Forelimb muscle (tissue), 1 donor: Measurements from ENCODE around the gene ALDH7A1. TPM values are rescaled to one million over a fixed set of nuclear protein-coding genes. Genes with fewer than 3 reads are reported as not detected.
"Not testable (repeated sequence)": the region's sequence is repeated elsewhere in the genome, so short reads cannot be mapped to it uniquely, and the experiment has no call there.

Experiments
- DNase-seq: peaks from one replicate; pipeline ENCODE4 v3.0.0-alpha.2; 2013; ENCODE audit warnings: low read depth
- polyA plus RNA-seq: library from polyadenylated mRNA; unstranded; fragments of 120-200 nt; gene quantifications from one replicate; pipeline ENCODE4 v1.2.1, GENCODE V29; 2013; ENCODE audit not compliant: insufficient read length

ALDH7A1 gene
- polyA plus RNA-seq, 1 donor = 48.5 TPM

DNA sequence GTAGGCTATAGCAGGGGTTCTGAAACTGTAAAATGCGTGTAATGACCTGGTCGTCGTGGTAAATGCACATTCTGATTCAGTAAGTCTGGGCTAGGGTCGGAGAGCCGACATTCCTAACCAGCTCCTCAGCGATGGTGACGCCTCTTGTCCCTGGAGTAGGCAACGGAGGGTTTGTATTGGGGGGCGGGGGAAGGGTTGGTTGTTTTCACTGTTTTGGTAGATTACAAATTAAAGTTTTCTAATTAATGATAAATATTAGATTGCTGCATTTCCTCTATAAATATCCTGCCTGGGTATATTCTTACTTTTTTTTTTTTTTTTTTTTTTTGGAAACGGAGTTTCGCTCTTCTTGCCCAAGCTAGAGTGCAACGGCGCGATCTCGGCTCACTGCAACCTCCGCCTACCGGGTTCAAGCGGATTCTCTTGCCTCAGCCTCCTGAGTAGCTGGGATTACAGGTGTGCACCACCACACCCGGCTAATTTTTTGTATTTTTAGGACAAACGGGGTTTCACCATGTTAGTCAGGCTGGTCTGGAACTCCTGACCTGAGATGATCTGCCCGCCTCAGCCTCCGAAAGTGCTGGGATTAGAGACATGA, 566 bp upstream of the ALDH7A1 start:
- DNase-seq = no peak

DNA sequence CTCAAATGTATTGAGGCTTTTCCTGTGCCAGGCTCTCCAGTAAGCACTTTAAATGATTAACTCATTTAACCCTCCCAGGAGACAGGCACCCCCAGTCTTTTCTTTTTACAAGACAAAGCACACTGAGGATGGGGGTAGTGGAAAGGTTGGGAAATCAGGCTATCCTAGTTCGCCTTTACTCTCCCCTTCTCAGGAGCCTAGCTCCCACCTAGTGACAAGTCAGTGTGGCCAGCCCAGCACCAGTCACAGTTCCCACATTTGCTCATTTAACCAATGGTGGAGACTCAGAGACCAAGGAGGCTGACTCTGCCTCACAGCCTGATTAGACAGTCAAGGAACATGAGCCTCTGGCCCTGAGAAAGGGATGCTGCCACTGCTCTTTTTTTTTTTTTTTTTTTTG, 3.5 kb downstream of the ALDH7A1 start:
- no peak for DNase-seq

DNA sequence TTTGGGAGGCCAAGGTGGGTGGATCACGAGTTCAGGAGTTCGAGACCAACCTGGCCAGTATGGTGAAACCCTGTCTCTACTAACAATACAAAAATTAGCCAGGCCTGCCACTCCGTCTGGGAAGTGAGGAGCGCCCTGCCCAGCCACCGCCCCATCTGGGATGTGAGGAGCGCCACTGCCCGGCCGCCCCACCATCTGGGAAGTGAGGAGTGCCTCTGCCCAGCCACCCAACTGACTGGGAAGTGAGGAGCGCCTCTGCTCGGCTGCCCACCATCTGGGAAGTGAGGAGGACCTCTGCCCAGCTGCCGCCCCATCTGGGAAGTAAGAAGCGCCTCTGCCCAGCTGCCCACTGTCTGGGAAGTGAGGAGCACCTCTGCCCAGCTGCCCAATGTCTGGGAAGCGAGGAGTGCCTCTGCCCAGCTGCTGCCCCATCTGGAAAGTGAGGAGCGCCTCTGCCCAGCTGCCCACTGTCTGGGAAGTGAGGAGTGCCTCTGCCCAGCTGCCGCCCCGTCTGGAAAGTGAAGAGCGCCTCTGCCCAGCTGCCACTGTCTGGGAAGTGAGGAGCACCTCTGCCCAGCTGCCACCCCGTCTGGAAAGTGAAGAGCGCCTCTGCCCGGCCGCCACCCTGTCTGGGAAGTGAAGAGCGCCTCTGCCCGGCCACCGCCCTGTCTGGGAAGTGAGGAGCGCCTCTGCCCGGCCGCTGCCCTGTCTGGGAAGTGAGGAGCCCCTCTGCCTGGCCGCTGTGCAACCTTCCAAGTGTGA, 5.3 kb downstream of the ALDH7A1 start:
- no peak for DNase-seq

DNA sequence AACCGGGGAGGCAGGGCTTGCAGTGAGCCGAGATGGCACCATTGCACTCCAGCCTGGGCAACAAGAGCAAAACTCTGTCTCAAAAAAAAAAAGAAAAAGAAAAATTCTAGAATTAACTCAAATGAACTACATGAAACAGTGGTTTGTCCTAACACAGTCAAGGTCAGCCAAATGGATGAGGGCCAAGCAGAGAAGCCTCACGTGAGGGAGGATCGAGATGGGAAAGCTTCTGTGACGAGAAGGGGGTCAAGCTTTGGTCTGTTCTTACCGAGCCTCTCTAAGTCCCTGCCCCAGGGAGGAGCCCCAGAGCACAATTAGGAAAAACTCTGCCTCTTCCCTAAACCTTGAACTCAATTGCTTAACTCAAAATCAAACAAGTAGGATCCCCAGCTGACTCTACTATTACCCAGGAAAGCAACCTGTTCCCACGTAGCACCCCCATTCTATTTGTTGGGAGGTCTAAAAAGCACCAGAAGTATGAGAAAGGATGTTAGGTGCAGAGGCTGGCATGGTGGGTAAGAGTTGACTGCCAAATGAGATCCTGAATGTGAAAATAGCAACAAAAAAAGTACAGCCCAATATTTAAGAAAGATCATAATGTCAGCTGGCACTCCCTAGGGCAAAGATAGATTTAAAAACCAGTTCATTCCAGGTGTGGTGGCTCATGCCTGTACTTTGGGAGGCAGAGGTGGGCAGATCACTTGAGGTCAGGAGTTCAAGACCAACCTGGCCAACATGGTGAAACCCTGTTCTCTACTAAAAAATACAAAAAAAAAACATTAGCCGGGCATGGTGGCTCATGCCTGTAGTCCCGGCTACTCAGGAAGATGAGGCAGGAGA, 7.2 kb downstream of the ALDH7A1 start:
- no peak for DNase-seq

DNA sequence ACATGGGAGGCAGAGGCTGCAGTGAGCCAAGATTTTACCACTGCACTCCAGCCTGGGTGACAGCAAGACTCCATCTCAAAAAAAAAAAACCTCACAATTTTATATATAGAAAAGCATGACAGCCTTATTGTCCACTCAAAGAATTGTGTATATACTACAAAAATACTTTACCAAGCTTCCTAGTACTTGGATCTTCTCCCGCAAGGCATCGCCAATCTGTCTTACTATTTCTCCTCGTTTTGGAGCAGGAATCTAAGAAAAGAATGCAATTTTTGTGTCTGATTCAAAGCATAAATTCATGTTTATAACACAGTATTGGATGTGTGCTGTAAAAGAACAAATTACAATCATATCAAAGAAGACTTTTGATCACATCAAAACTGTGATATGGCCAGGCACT, 11.3 kb downstream of the ALDH7A1 start:
- DNase-seq = no peak

DNA sequence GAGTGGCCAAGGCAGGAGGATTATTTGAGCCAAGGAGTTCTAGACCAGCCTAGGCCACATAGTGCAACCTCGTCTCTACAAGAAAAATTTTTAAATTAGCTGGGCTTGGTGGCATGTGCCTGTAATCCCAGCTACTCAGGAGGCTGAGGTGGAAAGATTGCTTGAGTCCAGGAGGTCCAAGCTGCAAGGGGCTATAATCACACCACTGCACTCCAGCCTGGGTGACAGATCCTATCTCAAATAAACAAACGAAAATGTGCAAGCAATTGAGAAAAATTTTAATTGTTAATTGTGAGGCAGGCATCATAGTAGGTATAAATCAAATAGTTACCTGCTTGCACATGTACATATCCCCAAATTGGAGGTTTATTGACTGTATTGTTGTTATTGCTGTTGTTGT, 15.3 kb downstream of the ALDH7A1 start:
- no peak for DNase-seq

DNA sequence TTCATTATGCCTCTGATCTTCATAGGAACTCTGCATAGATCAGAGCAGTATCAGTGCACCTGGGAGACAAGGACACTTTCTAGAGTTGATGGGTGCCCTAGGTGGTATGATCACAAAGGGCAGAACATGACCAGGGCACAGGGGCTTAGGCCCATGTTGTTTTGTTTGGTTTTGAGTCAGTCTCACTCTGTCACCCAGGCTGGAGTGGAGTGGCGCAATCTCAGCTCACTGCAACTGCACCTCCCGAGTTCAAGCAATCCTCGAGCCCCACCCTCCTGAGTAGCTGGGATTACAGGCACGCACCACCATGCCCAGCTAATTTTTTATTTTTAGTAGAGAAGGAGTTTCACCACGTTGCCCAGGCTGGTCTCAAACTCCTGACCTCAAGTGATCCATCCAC, 17.6 kb downstream of the ALDH7A1 start:
- no peak for DNase-seq

DNA sequence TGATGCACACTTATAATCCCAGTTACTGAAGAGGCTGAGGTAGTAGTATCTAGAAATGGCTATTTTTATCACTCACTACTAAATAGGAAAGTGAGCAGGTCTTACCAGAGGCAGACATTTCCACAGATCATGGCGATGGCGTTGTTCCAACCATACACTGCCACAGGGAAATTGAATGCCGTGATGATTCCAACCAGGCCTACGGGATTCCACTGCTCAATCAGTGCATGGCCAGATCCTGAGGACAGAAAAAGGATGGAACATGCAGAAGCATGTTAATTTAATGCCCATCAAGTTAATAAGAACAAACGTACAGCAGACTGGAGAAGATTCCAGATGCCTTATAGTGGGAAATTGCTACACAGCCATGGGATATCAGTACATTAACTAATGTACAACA, 18.0 kb downstream of the ALDH7A1 start:
- no peak for DNase-seq

DNA sequence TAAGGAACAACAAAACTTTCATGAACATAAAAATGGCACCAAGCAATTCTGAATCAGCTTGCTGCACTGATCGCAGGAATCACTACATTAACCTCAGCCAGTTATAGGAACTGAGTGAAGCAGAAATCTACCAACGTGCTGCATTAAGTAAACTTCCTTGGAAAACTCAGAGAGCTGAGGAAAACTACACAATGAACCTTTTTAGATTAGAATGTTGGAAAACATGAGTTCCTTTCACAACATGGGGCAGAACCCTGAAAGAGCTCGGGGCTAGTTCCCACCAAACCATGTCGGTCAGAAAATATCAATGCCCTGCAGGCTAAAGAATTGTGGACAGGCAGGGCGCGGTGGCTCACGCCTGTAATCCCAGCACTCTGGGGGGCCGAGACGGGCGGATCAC, 19.4 kb downstream of the ALDH7A1 start:
- DNase-seq = no peak

DNA sequence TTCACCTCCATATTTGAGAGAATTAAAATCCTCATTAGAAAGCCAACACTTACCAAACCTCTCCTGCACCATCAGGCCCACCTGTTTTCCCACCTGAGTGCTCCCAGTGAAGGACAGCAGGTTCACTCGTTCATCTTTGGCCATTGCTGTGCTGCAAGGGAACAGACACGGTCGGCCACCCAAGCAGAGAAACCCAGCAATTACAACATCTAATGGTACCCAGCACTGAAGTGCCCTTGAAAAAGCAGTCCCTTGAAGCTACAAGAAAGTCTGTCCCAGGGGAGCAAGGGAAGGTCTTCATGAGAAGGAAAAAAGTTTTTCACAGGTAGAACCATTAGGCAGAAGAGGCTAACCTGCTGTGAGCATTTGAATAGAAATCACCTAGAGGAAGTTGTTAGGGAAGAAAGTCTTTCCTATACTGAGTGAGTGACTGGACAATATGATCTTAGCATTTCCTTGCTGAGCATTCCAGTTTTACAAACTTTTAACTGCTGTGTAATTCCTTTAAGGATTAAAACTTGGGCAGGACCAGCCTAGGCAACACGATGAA, 26.7 kb downstream of the ALDH7A1 start:
- DNase-seq = no peak

DNA sequence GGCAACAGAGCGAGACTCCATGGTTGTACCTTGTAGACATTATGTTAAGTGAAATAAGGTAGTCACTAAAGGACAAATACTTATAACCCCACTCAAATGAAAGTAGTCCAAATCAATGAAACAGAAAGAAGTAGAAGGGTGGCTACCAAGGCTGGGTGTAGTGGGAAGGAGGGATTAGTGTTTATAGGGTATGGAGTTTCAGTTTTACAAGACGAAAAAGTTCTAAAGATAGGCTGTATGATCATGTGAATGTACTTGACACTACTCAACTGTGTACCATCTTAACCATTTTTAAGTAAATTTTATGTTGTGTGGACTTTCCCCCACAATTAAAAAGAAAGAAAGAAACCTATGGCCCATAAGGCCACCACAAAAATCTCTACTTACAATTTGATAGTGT, 32.2 kb downstream of the ALDH7A1 start:
- no peak for DNase-seq

DNA sequence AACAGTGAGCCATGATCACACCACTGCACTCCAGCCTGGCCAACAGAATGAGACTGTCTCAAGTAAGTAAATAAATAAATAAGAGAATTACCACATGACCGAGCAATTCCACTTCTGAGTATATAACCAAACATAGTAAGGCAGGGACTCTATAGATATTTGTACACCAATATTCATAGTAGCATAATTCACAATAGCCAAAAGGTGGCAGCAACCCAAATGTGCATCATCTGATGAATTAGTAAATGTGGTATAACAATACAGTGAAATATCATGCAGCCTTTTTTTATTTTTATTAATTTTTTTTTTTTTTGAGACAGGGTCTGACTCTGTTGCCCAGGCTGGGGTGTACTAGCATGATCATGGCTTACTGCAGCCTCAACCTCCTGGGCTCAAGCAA, 33.1 kb downstream of the ALDH7A1 start:
- no peak for DNase-seq

DNA sequence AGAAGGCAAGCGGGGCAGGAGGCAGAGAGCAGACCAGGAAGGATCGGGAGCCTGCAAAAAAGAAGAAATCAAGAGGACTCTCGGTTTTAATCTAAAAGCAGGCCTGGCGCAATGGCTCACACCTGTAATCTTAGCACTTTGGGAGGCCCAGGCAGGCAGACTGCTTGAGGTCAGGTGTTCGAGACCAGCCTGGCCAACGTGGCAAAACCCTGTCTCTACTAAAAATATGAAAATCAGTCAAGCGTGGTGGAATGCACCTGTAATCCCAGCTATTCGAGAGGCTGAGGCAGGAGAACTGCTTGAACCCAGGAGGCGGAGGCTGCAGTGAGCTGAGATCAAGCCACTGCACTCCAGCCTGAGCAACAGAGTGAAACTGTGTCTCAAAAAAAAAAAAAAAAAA, 39.9 kb downstream of the ALDH7A1 start:
- DNase-seq = not testable (repeated sequence)

DNA sequence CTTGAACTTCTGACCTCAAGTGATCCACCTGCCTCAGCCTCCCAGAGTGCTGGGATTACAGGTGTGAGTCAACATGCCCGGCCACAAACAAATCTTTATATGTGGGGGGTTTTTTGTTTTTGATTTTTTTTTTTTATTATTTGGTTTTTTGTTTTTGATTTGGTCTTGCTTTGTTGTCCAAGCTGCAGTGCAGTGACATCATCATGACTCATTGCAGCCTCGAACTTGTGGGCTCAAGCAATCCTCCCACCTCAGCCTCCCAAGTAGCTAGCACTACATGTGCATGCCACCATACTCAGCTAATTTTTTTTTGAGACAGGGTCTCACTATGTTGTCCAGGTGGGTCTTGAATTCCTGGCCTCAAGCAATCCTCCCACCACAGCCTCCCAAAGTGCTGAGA, 42.4 kb downstream of the ALDH7A1 start:
- DNase-seq = no peak

DNA sequence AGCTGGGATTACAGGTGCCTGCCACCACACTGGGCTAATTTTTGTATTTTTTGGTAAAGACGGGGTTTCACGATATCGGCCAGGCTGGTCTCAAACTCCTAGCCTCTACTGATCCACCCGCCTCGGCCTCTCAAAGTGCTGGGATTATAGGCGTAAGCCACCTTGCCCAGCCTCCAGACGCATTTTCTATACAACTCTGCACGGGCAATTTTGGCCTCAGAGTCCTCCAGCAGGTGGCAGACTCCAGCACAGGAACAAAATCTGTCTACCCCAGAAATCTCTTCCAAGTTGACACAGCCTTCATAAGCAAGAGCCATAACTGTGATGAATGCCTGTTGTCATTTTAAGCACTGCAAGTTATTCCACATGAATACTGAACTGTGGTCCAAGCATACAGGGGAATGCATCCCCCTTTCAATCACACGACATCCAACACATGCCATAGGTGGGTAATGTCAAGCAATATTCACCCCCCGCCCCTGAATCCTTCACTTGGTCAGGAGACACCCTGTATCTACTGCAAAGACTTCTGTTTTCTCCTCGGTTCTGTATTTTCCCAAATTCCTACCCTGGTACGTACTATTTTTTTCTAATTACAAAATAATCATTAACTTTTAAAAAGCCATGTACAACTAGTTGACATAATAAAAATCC, 50.8 kb downstream of the ALDH7A1 start:
- no peak for DNase-seq

DNA sequence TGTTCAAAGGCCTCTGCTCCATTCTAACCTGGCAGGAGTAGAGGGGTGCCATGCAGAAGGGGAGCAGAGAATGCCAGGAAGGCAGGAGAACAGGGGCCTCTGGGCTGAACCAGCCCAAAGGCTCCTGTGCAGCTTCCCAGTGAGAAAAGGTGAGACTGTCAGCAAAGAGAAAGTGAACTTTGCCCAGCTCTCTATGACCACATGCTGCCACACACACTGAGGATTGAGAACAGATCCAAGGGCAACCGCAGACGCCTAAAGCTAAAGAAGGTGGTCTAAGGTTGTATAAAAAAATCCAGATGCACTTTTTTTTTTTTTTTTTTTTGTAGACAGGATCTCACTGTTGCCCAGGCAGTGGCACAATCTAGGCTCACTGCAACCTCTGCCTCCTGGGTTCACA, 51.4 kb downstream of the ALDH7A1 start:
- no peak for DNase-seq

DNA sequence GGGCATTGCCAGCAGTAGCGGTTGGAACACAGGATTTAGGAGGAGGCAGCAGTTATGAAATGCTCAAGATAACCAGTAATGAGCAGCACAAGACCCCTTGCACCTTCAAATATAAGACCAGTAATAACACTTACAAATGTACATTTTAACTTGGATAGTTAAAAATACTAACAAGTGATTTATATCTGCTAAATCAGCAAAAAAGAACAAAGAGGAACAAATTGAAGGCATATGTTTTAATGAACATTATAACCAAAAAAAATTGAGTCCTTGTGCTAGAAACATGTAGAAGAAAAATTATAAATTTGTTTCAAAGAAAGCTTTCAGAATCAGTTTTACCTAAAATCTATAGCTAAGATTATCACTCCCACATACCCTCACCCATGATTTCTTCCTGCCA, 52.0 kb downstream of the ALDH7A1 start:
- no peak for DNase-seq

DNA sequence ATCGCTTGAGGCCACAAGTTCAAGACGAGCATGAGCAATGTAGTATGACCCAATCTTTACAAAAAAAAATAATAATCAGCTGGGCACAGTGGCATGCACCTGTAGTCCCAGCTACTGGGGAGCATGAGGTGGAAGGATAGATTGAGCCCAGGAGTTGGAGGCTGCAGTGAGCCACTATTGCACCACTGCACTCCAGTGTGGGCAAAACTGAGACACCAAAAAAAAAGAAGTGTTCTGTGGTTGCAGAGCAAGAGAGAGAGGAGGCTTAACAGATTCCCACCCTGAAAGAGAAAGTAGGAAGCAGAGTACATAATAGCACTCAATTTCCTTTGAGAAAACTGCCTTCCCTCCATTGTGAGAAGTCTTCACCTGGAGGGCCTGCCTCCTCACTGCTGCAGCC, 52.6 kb downstream of the ALDH7A1 start:
- no peak for DNase-seq

DNA sequence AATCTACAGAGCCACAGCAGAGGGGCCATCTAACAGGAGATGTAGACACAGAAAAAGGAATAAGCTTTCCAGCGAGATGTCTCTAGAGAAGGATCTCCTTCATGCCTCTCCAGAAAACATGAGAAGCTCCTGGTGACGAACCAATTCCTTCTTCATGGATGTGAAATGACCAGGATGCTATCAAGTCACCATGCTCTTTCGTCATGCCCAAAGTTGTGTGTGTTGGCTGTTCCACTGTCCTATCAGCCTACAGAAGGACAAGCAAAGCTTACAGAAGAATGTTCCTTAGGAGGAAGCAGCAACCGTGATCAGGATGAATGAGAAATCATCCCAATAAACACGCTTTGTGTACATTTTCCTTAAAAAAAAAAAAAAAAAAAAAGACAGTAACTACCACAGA, 54.4 kb downstream of the ALDH7A1 start:
- no peak for DNase-seq

DNA sequence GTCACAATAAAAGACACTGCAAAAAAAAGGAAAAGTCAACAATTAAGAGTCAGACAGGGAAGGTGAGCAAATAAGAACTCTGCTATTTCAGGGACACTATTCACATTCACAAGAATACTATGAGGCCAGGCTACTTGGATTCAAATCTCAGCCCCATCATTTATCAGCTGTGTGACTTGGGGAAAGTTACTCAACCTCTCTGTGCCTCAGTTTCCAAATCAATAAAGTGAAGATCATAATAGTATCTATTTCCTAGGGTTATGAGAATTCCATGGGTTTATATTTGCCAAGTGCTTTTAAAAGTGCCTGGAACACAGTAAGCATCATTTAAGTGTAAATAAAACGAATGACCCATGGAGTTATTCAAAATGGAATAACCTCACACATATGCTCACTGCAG, 56.4 kb downstream of the ALDH7A1 start:
- no peak for DNase-seq

DNA sequence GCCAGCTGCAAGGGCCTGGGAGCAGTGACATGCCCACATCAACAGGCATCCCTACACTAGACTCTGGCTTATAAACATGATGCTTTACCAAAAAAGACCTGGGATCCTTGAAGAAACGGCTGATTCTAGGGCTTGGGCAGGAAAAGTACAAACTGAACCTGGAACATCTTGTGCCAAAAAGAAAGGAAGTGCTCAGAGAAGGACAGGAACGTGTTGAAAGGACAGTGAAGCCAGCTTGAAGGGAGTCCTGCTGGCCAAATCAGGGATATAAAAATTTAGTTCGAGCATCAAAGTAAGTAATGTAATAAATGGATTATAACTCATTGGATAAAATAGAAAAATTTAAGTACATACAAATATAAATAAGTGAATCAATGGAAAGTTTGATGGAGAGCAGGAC, 58.1 kb downstream of the ALDH7A1 start:
- DNase-seq = no peak
